ENCODE measurements around the gene ADIRF. TPM values are rescaled to one million over a fixed set of nuclear protein-coding genes. Genes with fewer than 3 reads are reported as not detected.
"Not testable (repeated sequence)": the region's sequence is repeated elsewhere in the genome, so short reads cannot be mapped to it uniquely, and the experiment has no call there.

The ADIRF gene
- total RNA-seq, 1 donor from 2014 or later = 36.5 TPM

- DNase-seq (ENCODE audit: low read depth, low spot score) = not testable (repeated sequence)
Measured at GRCh38 chr10:87020056-87020455, 51.8 kb downstream of the ADIRF start, which contains the start of gene FAM25A. FAM25A (plus strand) TSS chr10:87020294; CDS start chr10:87020325, 31 bp downstream.

Other genes with a start within 250 kb of the ADIRF start
- gene BMPR1A, start 211.9 kb upstream of the ADIRF start, total RNA-seq = 1.4 and 3.0 TPM in 2 replicates
- 355 and 372 TPM in 2 replicates for gene MMRN2, start 10.9 kb upstream of the ADIRF start, total RNA-seq
- gene SNCG, start 9.9 kb upstream of the ADIRF start, total RNA-seq = 43.1 and 45.0 TPM in 2 replicates
- gene FAM25A, start 51.8 kb downstream of the ADIRF start, total RNA-seq = not detected in 2 replicates
- gene GLUD1, start 126.4 kb downstream of the ADIRF start, total RNA-seq = 224 and 228 TPM in 2 replicates
- 22.2 and 28.2 TPM in 2 replicates for gene SHLD2, start 126.7 kb downstream of the ADIRF start, total RNA-seq

Data from pulmonary artery endothelial cell (primary cell).